Epidermal melanocyte (primary cell): Measurements from ENCODE around the gene XRN1.
"Not testable (repeated sequence)": the region's sequence is repeated elsewhere in the genome, so short reads cannot be mapped to it uniquely, and the experiment has no call there.

ENCODE experiments used
- DNase-seq: peaks from one replicate; pipeline ENCODE4 v3.0.0; 2011; ENCODE audit warnings: low spot score; ENCODE audit not compliant: insufficient read length

XRN1 gene

DNA sequence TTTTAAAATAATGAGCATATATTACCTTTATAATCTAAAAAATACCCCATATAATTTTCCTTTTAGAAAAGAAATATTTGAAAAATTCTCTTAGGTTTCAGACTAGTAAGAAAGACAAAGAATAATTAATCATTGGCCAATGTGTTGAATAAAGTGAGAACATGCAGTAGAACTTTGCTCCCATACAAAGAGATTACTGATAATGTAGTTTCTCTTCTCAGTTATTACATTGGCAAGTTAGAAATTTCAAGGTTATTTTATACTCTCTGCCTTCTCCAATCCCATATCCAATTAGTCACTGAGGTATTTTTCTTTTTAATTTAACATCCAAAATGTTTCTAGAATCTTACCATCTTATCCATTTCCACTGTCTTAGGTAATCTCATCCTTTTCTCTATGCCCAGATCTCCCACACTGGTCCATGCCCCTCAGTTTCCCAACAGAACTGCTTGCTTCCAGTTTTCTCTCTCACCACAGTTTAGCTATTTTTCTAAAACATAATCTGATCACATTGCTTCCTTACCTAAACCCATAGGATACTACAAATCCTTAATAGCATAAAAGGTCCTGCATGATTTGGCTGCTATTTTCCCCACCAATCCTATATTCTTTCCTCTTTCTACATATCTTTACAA is 10.8 kb downstream of the XRN1 start:
- no peak for DNase-seq

GRCh38 chr3:142434503-142434902 is 13.3 kb downstream of the XRN1 start:
- DNase-seq, result no peak

- DNase-seq, result no peak
Observed at GRCh38 chr3:142433110-142433509, 14.7 kb downstream of the XRN1 start.

DNA sequence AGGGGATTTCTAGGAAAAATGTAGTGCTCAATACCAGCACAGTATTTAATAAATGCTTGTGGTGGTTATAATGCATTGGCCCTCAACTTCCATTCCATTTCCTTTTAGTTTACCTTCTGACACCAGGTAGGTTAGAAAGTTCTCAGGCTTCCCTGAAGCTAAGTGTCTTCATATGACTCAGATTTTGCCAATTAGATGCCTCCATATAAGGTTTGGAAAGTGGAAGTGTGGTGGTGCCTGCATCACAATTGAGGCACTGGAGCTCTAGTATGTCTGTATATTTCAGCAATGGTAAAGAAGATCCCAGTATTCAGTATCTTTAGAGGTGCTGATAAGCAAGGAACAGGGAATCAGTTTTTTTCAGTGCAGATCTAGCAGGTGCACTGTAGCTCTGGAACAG is 18.3 kb downstream of the XRN1 start:
- DNase-seq, result no peak

GRCh38 chr3:142424754-142425153 is 23.1 kb downstream of the XRN1 start:
- DNase-seq, result no peak

DNA sequence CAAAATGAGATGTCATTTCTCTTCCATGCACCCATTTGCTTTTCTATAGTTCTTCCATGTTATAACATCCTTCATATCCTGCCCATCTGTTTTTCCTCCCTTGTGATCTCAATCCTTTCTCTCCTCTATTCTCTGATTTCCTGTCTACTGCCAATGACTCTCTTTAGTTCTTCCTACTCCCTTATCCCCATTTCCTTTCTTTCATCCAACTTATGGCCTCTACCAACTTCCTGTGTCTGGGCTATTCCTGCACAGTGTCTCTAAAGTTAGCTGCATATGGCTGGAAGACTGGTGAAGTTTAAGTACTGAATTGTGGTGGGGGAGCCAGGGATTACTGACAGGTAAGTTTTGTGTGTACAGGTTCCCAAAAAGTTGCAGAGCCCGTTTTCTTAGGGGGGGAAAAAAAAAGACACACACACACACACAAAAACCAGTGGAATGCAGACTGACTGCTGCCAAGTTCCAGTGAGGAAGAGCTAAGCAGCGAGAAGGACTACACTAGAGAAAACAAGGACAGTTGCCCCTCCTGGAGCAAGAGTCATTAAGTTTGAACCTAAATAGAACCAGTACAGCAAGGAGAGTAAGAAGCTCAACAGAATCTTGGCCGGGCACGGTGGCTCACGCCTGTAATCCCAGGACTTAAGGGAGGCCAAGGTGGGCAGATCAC is 28.8 kb downstream of the XRN1 start:
- DNase-seq, result no peak

DNA sequence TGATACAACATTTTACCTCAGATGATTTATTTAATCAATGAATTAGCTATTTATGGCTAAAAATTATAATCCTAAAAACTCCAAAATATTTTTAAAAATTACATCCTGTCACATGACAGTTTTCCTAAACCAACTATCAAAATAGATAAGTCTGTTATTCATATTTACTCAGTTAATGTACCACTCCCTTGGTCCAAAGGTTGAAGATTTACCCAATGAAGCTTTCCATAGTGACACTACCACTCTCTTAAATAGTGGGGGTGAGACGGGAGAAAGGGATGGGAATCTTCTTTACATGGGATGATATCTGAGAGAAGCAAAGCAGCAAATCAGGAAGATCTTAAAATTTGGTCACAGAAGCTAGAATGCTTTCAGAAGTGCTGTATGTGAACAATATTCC is 30.5 kb downstream of the XRN1 start:
- no peak for DNase-seq

DNA sequence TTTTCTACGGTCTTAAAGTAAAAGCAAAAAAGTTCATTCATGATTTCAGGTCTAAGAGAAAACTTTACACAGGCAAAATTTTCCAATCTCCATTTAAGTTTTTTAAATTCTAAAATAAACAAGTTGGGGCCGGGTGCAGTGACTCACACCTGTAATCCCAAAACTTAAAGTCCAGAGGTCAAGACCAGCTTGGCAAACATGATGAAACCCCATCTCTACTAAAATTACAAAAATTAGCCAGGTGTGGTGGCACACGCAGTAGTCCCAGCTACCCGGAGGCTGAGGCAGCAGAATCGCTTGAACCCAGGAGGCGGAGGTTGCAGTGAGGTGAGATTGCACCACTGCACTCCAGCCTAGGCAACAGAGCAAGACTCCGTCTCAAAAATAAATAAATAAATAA is 47.3 kb downstream of the XRN1 start:
- DNase-seq, result not testable (repeated sequence)

DNA sequence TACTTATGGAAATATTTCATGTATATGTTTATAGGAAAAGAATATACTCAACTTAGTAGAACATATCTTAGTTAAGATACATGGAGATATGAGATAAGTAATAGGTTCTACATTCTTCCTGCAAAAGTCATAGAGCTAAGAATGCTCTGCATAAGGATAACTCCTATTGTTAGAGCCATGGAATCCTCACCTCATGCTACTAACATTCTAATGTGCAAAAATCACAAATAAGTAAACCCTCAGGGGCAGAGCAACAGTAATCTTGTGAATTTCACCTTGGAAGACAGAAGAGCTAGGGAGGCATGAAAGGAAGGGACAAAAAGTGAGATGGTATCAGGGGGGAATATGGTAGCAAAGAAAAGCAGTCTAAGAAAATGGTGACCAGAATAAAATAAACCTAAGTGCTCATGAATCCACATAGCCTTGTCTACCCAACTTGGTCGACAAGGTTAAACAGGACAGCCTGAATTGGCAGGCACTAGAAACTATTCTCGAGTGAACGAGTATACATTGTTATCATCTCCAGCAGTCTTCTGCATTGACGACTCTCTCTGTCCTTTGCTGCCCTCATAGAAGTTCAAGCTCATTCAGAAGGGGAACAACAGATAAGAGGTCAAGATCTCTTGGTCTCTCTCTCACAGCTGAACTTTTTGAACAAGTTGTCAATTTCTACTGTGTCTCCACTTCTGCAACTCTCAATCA is 52.8 kb downstream of the XRN1 start:
- no peak for DNase-seq

GRCh38 chr3:142385078-142385477 is 62.8 kb downstream of the XRN1 start:
- DNase-seq, result no peak

- no peak for DNase-seq
Observed at GRCh38 chr3:142374687-142375086, 73.2 kb downstream of the XRN1 start.

- not testable (repeated sequence) for DNase-seq
Observed at GRCh38 chr3:142369576-142369975, 78.3 kb downstream of the XRN1 start.

GRCh38 chr3:142366434-142366833 is 81.4 kb downstream of the XRN1 start:
- no peak for DNase-seq

GRCh38 chr3:142363936-142364467 is 83.8 kb downstream of the XRN1 start:
- DNase-seq, result no peak

GRCh38 chr3:142363433-142363832 is 84.4 kb downstream of the XRN1 start:
- DNase-seq, result not testable (repeated sequence)

- no peak for DNase-seq
Observed at GRCh38 chr3:142359367-142359766, 88.5 kb downstream of the XRN1 start.

GRCh38 chr3:142356818-142357217 is 91.0 kb downstream of the XRN1 start:
- DNase-seq, result no peak

GRCh38 chr3:142355692-142356091 is 92.1 kb downstream of the XRN1 start:
- no peak for DNase-seq

GRCh38 chr3:142354076-142354475 is 93.8 kb downstream of the XRN1 start:
- DNase-seq, result no peak

- no peak for DNase-seq
Observed at GRCh38 chr3:142353571-142353970, 94.3 kb downstream of the XRN1 start.

DNA sequence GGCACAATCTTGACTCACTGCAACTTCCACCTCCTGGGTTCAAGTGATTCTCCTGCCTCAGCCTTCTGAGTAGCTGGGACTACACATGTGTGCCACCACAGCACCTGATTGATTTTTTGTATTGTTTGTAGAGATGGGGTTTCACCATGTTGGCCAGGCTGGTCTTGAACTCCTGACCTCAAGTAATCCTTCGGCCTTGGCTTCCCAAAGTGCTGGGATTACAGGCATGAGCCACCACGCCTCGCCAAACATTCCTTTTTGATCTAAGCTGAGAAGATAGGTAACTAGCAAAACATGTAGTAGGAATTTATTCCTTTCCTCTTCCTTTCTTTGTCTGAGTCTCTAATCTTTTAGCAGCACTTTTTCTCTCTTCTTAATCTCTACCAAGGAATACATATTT is 95.1 kb downstream of the XRN1 start:
- DNase-seq, result not testable (repeated sequence)

DNA sequence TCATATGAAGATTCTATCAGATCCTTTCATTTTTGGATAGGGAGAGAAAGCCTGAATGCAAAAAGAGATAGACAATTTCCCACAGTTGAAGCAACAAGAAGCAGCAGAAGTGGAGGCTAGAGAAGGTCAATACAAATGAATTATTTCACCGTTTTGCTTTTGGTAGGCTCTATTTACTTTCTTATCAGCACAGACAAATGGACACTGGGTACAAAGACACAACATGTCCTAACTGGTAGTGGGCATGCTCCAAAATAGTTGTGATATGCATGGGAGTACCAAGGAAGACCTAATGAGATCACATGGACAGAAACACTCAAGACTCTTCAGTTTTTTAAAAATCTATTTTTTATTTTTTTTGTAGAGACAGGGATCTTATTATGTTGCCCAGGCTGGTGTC is 99.4 kb downstream of the XRN1 start:
- no peak for DNase-seq
